ENCODE data around the gene CEP104. TPM values are rescaled to one million over a fixed set of nuclear protein-coding genes. Genes with fewer than 3 reads are reported as not detected.

Gene CEP104
- total RNA-seq, 1 experiment from 2014 or later = 35.6 TPM

DNA sequence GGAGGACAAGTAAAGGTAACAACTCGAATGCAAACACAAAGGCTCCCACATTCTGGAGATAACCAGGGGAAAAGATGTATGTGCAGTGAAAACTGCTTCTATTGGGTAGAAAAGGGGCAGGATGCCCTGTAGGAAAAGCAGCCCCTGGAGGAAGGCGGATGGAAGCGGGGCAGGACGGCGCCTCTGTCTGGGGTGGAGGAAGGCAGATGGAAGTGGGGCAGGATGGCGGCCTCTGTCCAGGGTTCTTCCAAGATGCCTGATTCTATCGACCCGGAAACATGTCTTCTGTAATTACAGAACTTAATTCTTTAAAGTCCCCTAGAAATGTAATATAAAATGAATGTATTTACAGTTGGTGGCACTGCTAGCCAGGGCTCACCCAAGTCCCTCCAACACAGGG lies 36.7 kb downstream of the CEP104 start:
- H3K9me3 ChIP-seq = no peaks in the 10 kb centered on the region
- POLR2A ChIA-PET = no interaction called here
- Mint-ChIP-seq H3K36me3 (ENCODE audit: insufficient read depth, unreplicated experiment) (peaks cover 17% of the 10 kb centered on the region), H3K27ac (ENCODE audit: unreplicated experiment) (no peak overlapping the region), H3K4me3 (ENCODE audit: unreplicated experiment) (no peak overlapping the region), H3K9me3 (ENCODE audit: unreplicated experiment) (no peaks in the 10 kb centered on the region), H3K4me1 (ENCODE audit: low read depth, unreplicated experiment) (no peaks in the 10 kb centered on the region), H3K27me3 (ENCODE audit: insufficient read depth, unreplicated experiment) (no peaks in the 10 kb centered on the region)
- intact Hi-C loops (cut with micrococcal nuclease; ENCODE audit: unreplicated experiment) = no loop called here
- no peak overlapping the region for H3K4me3 ChIP-seq (ENCODE audit: low read depth, low read length)
- H3K4me1 ChIP-seq = no peaks in the 10 kb centered on the region
- TF ChIP-seq, protein P1, sequence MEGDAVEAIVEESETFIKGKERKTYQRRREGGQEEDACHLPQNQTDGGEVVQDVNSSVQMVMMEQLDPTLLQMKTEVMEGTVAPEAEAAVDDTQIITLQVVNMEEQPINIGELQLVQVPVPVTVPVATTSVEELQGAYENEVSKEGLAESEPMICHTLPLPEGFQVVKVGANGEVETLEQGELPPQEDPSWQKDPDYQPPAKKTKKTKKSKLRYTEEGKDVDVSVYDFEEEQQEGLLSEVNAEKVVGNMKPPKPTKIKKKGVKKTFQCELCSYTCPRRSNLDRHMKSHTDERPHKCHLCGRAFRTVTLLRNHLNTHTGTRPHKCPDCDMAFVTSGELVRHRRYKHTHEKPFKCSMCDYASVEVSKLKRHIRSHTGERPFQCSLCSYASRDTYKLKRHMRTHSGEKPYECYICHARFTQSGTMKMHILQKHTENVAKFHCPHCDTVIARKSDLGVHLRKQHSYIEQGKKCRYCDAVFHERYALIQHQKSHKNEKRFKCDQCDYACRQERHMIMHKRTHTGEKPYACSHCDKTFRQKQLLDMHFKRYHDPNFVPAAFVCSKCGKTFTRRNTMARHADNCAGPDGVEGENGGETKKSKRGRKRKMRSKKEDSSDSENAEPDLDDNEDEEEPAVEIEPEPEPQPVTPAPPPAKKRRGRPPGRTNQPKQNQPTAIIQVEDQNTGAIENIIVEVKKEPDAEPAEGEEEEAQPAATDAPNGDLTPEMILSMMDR (IDR thresholded peaks at IDR 0.05; ENCODE audit: insufficient read depth in 1 of 2, low read depth in 1 of 2, low read length in 1 of 2, severe bottlenecking in 1 of 2, unreplicated experiment in 1 of 2) = no peak
- no peaks in the 10 kb centered on the region for H3K36me3 ChIP-seq (ENCODE audit: control insufficient read depth, insufficient read depth, low read length)
- CTCF ChIA-PET = no interaction called here
- BruUV-seq (replicated peaks) = no TSS peak
- no peak for DNase-seq
- H3K27me3 ChIP-seq (replicated peaks; ENCODE audit: control insufficient read depth, insufficient read depth, low read length) = no peaks in the 10 kb centered on the region

DNA sequence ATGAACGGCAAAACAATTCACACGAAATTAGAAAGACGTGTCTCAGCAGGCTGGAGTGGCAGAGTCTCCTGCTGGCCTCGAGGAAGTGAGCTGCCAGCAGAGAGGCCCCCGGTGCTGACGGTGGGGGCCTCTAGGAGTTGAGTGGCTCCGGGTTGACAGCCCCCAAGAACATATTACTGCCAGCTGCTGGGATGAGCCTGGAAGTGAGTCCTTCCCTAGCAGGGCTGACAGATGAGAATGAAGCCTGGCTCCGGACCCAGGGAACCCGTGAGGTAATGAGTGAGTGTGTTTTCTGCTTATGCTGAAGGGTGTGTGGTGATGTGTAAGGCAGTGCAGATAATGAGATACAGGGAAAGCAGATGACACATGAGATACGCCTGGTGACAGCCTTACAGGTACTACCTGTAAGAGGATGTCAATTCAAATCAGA lies 37.2 kb downstream of the CEP104 start:
- ChIA-PET CTCF (no interaction called here), POLR2A (no interaction called here)
- no peaks in the 10 kb centered on the region for H3K4me1 Mint-ChIP-seq (ENCODE audit: low read depth, unreplicated experiment)
- no peak overlapping the region for H3K4me3 ChIP-seq (ENCODE audit: low read depth, low read length)
- TF ChIP-seq, protein P1 (IDR thresholded peaks at IDR 0.05; ENCODE audit: insufficient read depth in 1 of 2, low read depth in 1 of 2, low read length in 1 of 2, severe bottlenecking in 1 of 2, unreplicated experiment in 1 of 2) = no peak
- no peaks in the 10 kb centered on the region for H3K36me3 ChIP-seq (ENCODE audit: control insufficient read depth, insufficient read depth, low read length)
- BruUV-seq (replicated peaks) = no TSS peak
- no peaks in the 10 kb centered on the region for H3K27me3 ChIP-seq (replicated peaks; ENCODE audit: control insufficient read depth, insufficient read depth, low read length)
- intact Hi-C loops (cut with micrococcal nuclease; ENCODE audit: unreplicated experiment) = no loop called here
- H3K27ac Mint-ChIP-seq (ENCODE audit: unreplicated experiment) = no peak overlapping the region
- H3K4me1 ChIP-seq = no peaks in the 10 kb centered on the region
- H3K27me3 Mint-ChIP-seq (ENCODE audit: insufficient read depth, unreplicated experiment) = no peaks in the 10 kb centered on the region
- DNase-seq = no peak
- H3K36me3 Mint-ChIP-seq (ENCODE audit: insufficient read depth, unreplicated experiment) = peaks cover 17% of the 10 kb centered on the region
- no peaks in the 10 kb centered on the region for H3K9me3 ChIP-seq
- H3K4me3 Mint-ChIP-seq (ENCODE audit: unreplicated experiment) = no peak overlapping the region
- no peaks in the 10 kb centered on the region for H3K9me3 Mint-ChIP-seq (ENCODE audit: unreplicated experiment)

DNA sequence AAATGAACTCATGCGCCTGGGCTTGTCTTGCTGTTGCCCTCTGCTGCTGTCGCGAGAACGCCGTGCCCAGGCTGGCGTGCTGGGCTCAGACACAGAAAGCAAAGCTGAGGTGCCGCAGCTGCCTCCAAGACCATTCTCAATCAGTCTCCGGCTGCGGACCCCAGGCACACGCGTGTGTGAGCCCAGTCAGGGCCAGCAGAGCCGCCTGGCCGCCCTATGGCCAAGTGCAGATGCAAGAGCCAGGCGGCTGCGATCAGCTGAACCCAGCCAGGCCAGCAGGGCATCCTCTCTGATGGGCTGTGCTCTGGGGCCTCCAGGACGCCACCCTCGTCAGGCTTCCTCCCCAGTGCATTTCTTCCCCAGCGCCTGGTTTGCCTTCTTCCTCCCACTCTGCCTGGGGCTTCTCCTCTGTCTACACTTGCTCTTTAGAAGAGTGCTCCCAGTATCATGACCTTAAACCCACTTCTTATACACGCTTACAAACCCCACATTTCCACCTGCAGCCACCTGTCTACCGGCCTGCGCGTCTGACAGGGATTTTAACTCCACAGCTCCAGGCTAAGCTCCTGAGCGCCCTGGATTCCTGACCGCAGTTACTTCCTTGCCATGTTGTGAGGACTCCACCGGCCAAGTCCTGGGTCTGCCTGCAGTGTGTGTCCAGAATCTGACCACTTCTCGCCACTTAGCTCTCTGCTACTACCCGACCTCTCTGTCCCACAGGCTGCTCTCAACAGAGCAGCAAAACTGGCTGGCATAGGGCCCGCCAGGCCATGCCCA lies 39.0 kb downstream of the CEP104 start:
- H3K36me3 Mint-ChIP-seq (ENCODE audit: insufficient read depth, unreplicated experiment) = peaks cover 11% of the 10 kb centered on the region
- ChIA-PET POLR2A (no interaction called here), CTCF (no interaction called here)
- Histone ChIP-seq H3K9me3 (no peaks in the 10 kb centered on the region), H3K4me1 (no peaks in the 10 kb centered on the region), H3K36me3 (ENCODE audit: control insufficient read depth, insufficient read depth, low read length) (no peaks in the 10 kb centered on the region), H3K27me3 (replicated peaks; ENCODE audit: control insufficient read depth, insufficient read depth, low read length) (no peaks in the 10 kb centered on the region), H3K4me3 (ENCODE audit: low read depth, low read length) (no peak overlapping the region)
- no peaks in the 10 kb centered on the region for H3K27me3 Mint-ChIP-seq (ENCODE audit: insufficient read depth, unreplicated experiment)
- no peak overlapping the region for H3K4me3 Mint-ChIP-seq (ENCODE audit: unreplicated experiment)
- no TSS peak for BruUV-seq (replicated peaks)
- no peak for DNase-seq
- TF ChIP-seq, protein P1 (IDR thresholded peaks at IDR 0.05; ENCODE audit: insufficient read depth in 1 of 2, low read depth in 1 of 2, low read length in 1 of 2, severe bottlenecking in 1 of 2, unreplicated experiment in 1 of 2) = no peak
- H3K9me3 Mint-ChIP-seq (ENCODE audit: unreplicated experiment) = no peaks in the 10 kb centered on the region
- no peak overlapping the region for H3K27ac Mint-ChIP-seq (ENCODE audit: unreplicated experiment)
- no peaks in the 10 kb centered on the region for H3K4me1 Mint-ChIP-seq (ENCODE audit: low read depth, unreplicated experiment)
- intact Hi-C loops (cut with micrococcal nuclease; ENCODE audit: unreplicated experiment) = no loop called here
